ENCODE data around the gene PRPF6. TPM values are rescaled to one million over a fixed set of nuclear protein-coding genes. Genes with fewer than 3 reads are reported as not detected.

PRPF6 gene
- total and polyA plus RNA-seq, 2 of the 13 experiments (the other 11 are each of a cell fraction or from before 2014, with no cell fraction given): 63.7 to 101 TPM

- peak; percentile 44; the same call in 1 of the 2 replicates for TF ChIP-seq ZNF230 (CRISPR knock-in tag; IDR thresholded peaks at IDR 0.05)
- TF ChIP-seq CAMTA2 (CRISPR knock-in tag; IDR thresholded peaks at IDR 0.05; ENCODE audit: borderline replicate concordance): 0 out of 2 replicates have a peak, but pooled peaks have one; percentile 89
- TF ChIP-seq MED8 (CRISPR knock-in tag; IDR thresholded peaks at IDR 0.05; ENCODE audit: insufficient replicate concordance): peak; percentile 65
- no peak for TF ChIP-seq NFAT5 (CRISPR knock-in tag; IDR thresholded peaks at IDR 0.05)
- TF ChIP-seq ESRRA (CRISPR knock-in tag; IDR thresholded peaks at IDR 0.05; ENCODE audit: low read depth): 0 out of 2 replicates have a peak, but pooled peaks have one; percentile 18
- peak; percentile 84; the same call in 1 of the 2 replicates for TF ChIP-seq AFF4 (CRISPR knock-in tag; IDR thresholded peaks at IDR 0.05)
- no peak for TF ChIP-seq ZSCAN22 (CRISPR knock-in tag; IDR thresholded peaks at IDR 0.05)
- TF ChIP-seq DPF2 (CRISPR knock-in tag; IDR thresholded peaks at IDR 0.05; ENCODE audit: borderline replicate concordance, low read depth): no peak; the same call in 1 of the 2 replicates
- no peak for TF ChIP-seq ZNF207 (IDR thresholded peaks at IDR 0.05; ENCODE audit: borderline replicate concordance)
- no peak; the same call in 1 of the 2 replicates for TF ChIP-seq ZNF484 (CRISPR knock-in tag; IDR thresholded peaks at IDR 0.05; ENCODE audit: borderline replicate concordance, low read depth)
- TF ChIP-seq ZNF740 (CRISPR knock-in tag; IDR thresholded peaks at IDR 0.05): peak; percentile 66
- peak; percentile 64 for TF ChIP-seq ZNF605 (CRISPR knock-in tag; IDR thresholded peaks at IDR 0.05)
- TF ChIP-seq TEAD2 (CRISPR knock-in tag; IDR thresholded peaks at IDR 0.05): no peak
- TF ChIP-seq ZFP1 (CRISPR knock-in tag; IDR thresholded peaks at IDR 0.05): no peak
- no peak for TF ChIP-seq RFX3 (CRISPR knock-in tag; IDR thresholded peaks at IDR 0.05)
- no peak for TF ChIP-seq IKZF5 (CRISPR knock-in tag; IDR thresholded peaks at IDR 0.05)
- TF ChIP-seq ZNF382 (CRISPR knock-in tag; IDR thresholded peaks at IDR 0.05; ENCODE audit: borderline replicate concordance): no peak
Observed at GRCh38 chr20:64042054-64042781, 61.3 kb downstream of the PRPF6 start (continued).

Measured in HepG2 (cell line).